T-helper 2 cell treated with Interferon-gamma antibody and Interleukin-4, amounts not matched to agents 5 μg/mL and 100 μg/mL, for 36 hours (primary cell): ENCODE results near the gene BRIP1.

Source experiments
- DNase-seq: peaks from one replicate; pipeline ENCODE4 v3.0.0; 2021; ENCODE audit warnings: low spot score
- H3K27ac Mint-ChIP-seq: one replicate; pipeline ENCODE4 v1.8.0; 2021; ENCODE audit warnings: mild to moderate bottlenecking, mixed read lengths
- H3K27me3 Mint-ChIP-seq: one replicate; pipeline ENCODE4 v1.8.0; 2021; ENCODE audit warnings: low read depth, mixed read lengths
- H3K36me3 Mint-ChIP-seq: one replicate; pipeline ENCODE4 v1.8.0; 2021; ENCODE audit warnings: low read depth, mixed read lengths
- H3K4me1 Mint-ChIP-seq: one replicate; pipeline ENCODE4 v1.8.0; 2021; ENCODE audit warnings: low read depth, mixed read lengths
- H3K4me3 Mint-ChIP-seq: one replicate; pipeline ENCODE4 v1.8.0; 2022; ENCODE audit warnings: mild to moderate bottlenecking, moderate library complexity, mixed read lengths
- H3K9me3 Mint-ChIP-seq: one replicate; pipeline ENCODE4 v1.8.0; 2021; ENCODE audit warnings: mixed read lengths

The BRIP1 gene

GRCh38 chr17:61848896-61849295, 14.4 kb downstream of the BRIP1 start:
- no peak overlapping the region for H3K4me3 Mint-ChIP-seq
- peaks cover 3% of the 10 kb centered on the region for H3K4me1 Mint-ChIP-seq
- H3K36me3 Mint-ChIP-seq: peaks cover 34% of the 10 kb centered on the region
- no peaks in the 10 kb centered on the region for H3K27me3 Mint-ChIP-seq
- H3K27ac Mint-ChIP-seq: no peak overlapping the region
- no peak for DNase-seq
- H3K9me3 Mint-ChIP-seq: no peaks in the 10 kb centered on the region

DNA sequence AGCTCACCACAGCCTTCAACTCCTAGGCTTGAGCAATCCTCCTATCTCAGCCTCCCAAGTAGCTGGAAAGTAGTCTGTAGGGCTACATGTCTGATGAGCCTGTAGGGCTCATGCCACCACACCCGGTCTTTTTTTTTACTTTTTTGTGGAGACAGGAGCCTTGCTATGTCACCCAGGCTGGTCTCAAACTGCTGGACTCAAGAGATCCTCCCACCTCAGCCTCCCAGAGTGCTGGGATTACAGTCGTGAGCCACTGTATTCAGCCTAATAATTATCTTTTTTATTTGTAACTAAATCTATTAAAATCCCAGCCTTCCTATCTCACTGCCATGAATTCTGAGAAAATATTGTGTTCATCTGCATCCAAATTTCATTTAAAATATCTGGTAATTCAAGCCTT, 15.1 kb downstream of the BRIP1 start:
- peaks cover 3% of the 10 kb centered on the region for H3K4me1 Mint-ChIP-seq
- H3K36me3 Mint-ChIP-seq: peaks cover 34% of the 10 kb centered on the region
- H3K9me3 Mint-ChIP-seq: no peaks in the 10 kb centered on the region
- H3K27ac Mint-ChIP-seq: no peak overlapping the region
- no peak for DNase-seq
- H3K27me3 Mint-ChIP-seq: no peaks in the 10 kb centered on the region
- no peak overlapping the region for H3K4me3 Mint-ChIP-seq

GRCh38 chr17:61847659-61848058, 15.7 kb downstream of the BRIP1 start:
- H3K9me3 Mint-ChIP-seq: no peaks in the 10 kb centered on the region
- H3K4me1 Mint-ChIP-seq: no peaks in the 10 kb centered on the region
- H3K4me3 Mint-ChIP-seq: no peak overlapping the region
- H3K27ac Mint-ChIP-seq: no peak overlapping the region
- no peak for DNase-seq
- no peaks in the 10 kb centered on the region for H3K27me3 Mint-ChIP-seq
- peaks cover 35% of the 10 kb centered on the region for H3K36me3 Mint-ChIP-seq

DNA sequence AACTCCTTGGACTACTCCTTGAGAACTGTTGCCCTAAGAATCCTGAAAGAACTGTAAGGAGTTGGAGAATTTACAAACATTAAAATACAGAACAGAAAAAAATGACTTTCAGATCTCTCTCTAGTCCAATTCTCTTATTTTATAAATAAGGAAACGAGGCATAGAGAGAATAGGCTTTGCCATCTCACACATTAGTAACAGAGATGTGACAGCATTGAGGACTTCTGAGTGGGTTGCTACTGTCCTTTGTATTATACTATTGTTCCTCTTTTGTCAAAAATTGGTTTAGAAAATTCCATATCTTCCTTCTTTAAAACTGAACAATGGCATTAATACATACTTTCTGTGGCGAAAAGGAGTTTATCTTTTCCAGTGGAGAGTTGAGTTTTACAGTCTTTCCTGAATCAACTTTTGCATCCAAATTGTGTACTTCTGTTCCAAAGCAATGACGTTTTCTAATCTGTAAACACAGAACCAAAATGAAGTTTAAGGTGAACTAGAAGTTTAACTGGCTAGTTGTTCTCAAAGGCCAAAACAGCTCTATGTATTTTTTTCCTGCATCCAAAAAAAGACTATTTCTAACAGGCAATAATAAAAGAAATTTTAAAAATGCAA, 16.5 kb downstream of the BRIP1 start:
- no peaks in the 10 kb centered on the region for H3K9me3 Mint-ChIP-seq
- no peak overlapping the region for H3K27ac Mint-ChIP-seq
- H3K36me3 Mint-ChIP-seq: peaks cover 38% of the 10 kb centered on the region
- DNase-seq: no peak
- no peak overlapping the region for H3K4me3 Mint-ChIP-seq
- no peaks in the 10 kb centered on the region for H3K4me1 Mint-ChIP-seq
- no peaks in the 10 kb centered on the region for H3K27me3 Mint-ChIP-seq

DNA sequence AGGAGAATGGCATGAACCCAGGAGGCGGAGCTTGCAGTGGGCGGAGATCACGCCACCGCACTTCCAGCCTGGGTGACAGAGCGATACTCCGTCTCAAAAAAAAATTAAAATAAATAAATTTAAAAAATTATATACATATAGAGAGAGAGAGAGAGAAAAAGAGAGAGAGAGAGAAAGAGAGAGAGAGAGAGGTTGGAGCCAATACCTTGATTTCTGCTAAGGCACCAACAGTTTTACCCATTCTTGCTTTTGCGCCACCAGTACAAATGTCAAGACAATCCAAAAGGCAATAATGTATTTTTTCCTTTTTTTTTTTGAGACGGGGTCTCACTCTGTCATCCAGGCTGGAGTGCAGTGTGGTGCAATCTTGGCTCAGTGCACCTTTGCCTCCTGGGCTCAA, 17.2 kb downstream of the BRIP1 start:
- no peak overlapping the region for H3K27ac Mint-ChIP-seq
- H3K4me3 Mint-ChIP-seq: no peak overlapping the region
- no peaks in the 10 kb centered on the region for H3K4me1 Mint-ChIP-seq

GRCh38 chr17:61843435-61843834, 19.9 kb downstream of the BRIP1 start:
- Mint-ChIP-seq H3K36me3 (peaks cover 42% of the 10 kb centered on the region), H3K27ac (no peak overlapping the region), H3K4me1 (no peaks in the 10 kb centered on the region), H3K4me3 (no peak overlapping the region), H3K27me3 (no peaks in the 10 kb centered on the region), H3K9me3 (no peaks in the 10 kb centered on the region)
- DNase-seq: no peak

More for the DNA sequence above, 17.2 kb downstream of the BRIP1 start:
- no peak for DNase-seq
- Mint-ChIP-seq H3K9me3 (no peaks in the 10 kb centered on the region), H3K27me3 (no peaks in the 10 kb centered on the region), H3K36me3 (peaks cover 41% of the 10 kb centered on the region)

DNA sequence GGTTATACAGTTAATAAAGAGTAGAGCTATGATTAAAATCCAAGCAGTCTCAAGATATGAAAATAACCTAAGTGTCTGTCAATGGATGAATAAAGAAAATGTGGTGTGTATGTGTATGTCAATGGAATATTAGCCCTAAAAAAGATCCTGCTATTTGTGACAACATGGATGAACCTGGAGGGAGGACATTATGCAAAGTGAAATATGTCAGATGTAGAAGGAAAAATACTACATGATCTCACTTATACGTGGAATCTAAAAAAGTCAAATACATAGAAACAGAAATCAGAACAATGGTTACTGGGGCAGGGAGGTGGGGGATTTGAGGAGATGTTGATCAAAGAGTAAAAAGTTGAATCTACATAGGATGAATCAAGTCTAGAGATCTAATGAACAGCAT, 20.4 kb downstream of the BRIP1 start:
- DNase-seq: no peak
- no peak overlapping the region for H3K27ac Mint-ChIP-seq
- H3K4me1 Mint-ChIP-seq: no peaks in the 10 kb centered on the region
- H3K27me3 Mint-ChIP-seq: no peaks in the 10 kb centered on the region
- H3K4me3 Mint-ChIP-seq: no peak overlapping the region
- H3K36me3 Mint-ChIP-seq: peaks cover 42% of the 10 kb centered on the region
- no peaks in the 10 kb centered on the region for H3K9me3 Mint-ChIP-seq

GRCh38 chr17:61839300-61839786, 24.0 kb downstream of the BRIP1 start:
- H3K36me3 Mint-ChIP-seq: peaks cover 32% of the 10 kb centered on the region
- peaks cover 2% of the 10 kb centered on the region for H3K4me1 Mint-ChIP-seq
- no peaks in the 10 kb centered on the region for H3K9me3 Mint-ChIP-seq
- DNase-seq: no peak
- no peak overlapping the region for H3K27ac Mint-ChIP-seq
- no peak overlapping the region for H3K4me3 Mint-ChIP-seq
- H3K27me3 Mint-ChIP-seq: no peaks in the 10 kb centered on the region

DNA sequence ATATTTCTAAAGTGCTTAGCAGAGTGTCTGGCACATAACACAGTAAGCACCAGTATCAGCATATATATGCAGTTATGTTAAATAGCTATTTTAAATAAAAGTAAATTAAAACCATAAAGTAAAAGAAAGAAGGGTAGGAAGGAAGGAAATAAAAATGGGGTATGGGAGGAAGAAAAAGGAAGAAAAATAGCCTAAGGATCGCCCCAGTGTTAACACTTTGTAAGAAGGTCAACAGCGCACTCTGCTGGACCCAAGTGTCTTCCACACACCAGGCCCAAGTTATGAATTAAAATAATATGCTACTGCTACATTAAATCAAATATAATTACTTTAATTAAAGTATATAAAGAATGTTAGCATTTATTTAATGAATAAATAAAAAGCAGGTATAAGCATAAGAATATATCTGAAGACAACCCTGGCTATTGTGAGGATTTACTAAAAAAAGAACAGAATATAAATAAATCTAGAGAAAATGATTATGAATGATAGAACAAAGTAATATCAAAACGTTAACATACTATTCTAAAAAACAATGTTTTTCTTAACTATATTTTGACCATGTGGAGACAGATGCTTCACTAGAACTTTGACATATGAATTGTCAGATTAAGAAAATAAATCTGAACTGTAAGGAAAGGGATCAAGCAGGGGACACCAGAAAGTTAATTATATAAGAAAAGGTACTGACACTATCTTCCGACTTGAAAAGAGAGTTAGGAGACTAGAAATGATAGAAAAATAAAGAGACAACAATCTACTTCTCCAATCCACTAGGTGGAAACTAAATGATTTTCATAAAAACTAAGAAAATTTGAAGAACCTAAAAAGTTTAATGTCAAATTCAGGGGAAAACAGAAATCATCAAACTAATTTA, 25.9 kb downstream of the BRIP1 start:
- Mint-ChIP-seq H3K36me3 (peaks cover 20% of the 10 kb centered on the region), H3K4me3 (no peak overlapping the region), H3K27me3 (no peaks in the 10 kb centered on the region), H3K9me3 (no peaks in the 10 kb centered on the region), H3K27ac (no peak overlapping the region), H3K4me1 (peaks cover 2% of the 10 kb centered on the region)
- no peak for DNase-seq

GRCh38 chr17:61836266-61837174, 26.8 kb downstream of the BRIP1 start:
- H3K4me1 Mint-ChIP-seq: peaks cover 2% of the 10 kb centered on the region
- no peak overlapping the region for H3K4me3 Mint-ChIP-seq
- no peaks in the 10 kb centered on the region for H3K9me3 Mint-ChIP-seq
- H3K27ac Mint-ChIP-seq: no peak overlapping the region
- DNase-seq: no peak
- peaks cover 17% of the 10 kb centered on the region for H3K36me3 Mint-ChIP-seq
- no peaks in the 10 kb centered on the region for H3K27me3 Mint-ChIP-seq

DNA sequence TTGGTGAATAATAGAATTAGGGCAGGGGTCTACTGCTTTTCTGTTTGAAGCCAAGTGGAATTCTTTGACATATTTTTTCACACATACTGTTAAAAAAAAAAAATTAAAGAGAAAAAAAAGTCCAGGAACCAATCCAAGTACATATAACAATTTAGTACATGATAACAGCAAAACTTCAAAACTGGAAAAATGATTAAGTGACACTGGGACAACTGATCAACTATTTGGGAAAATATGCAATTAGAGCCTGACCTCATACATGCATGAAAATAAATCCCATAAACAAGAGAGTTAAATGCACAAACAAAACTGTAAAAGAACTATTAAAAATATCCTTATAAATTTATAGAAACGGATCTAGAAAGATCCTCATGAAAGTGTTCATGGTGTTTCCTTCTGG, 27.7 kb downstream of the BRIP1 start:
- H3K9me3 Mint-ChIP-seq: no peaks in the 10 kb centered on the region
- H3K4me1 Mint-ChIP-seq: peaks cover 2% of the 10 kb centered on the region
- H3K4me3 Mint-ChIP-seq: no peak overlapping the region
- peaks cover 10% of the 10 kb centered on the region for H3K36me3 Mint-ChIP-seq
- no peaks in the 10 kb centered on the region for H3K27me3 Mint-ChIP-seq
- no peak for DNase-seq
- H3K27ac Mint-ChIP-seq: no peak overlapping the region

DNA sequence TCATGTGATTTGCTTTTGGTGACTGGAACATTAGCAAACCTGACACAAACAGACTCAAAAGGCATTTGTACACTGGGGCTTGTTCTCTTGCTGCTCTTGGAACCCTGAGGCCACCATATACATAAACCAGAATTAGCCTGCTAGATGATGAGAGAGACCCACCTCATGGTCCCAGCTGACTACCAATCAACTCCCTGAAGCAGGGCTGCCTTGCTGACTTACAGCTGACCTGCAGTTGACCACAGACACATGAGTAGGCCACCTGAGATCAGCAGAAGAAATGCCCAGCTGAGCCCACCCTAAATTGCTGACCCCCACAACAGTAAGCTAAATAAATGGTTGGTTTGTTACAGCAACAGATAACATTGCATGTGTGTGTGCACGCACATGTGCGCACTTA, 28.7 kb downstream of the BRIP1 start:
- Mint-ChIP-seq H3K4me1 (peaks cover 2% of the 10 kb centered on the region), H3K4me3 (no peak overlapping the region), H3K36me3 (peaks cover 14% of the 10 kb centered on the region), H3K27ac (no peak overlapping the region), H3K9me3 (no peaks in the 10 kb centered on the region), H3K27me3 (no peaks in the 10 kb centered on the region)
- DNase-seq: no peak

DNA sequence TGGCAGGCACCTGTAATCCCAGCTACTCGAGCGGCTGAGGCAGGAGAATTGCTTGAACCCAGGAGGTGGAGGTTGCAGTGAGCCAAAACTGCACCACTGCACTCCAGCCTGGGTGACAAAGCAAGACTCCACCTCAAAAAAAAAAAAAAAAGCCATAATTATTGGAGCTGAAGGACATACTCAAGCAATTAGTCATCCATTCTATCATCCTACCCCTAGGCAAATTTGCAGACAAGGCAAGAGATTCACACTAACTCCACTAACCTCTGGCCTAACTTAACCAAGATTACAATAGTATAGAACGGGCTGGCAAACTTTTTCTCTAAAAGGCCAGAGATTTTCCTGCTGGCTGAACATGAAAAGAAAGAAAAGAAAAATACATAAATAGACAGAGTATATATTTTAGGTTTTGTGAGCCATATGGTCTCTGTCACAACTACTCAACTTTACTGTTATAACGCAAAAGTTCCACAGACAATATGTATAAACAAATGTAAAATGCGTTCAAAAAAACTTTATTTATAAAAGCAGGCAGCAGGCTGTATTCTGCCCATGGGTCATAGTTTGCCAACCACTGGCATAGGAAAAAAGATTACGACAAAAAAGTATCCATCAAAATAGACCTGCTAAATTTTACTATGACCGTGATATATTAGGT, 29.7 kb downstream of the BRIP1 start:
- Mint-ChIP-seq H3K4me1 (peaks cover 2% of the 10 kb centered on the region), H3K9me3 (no peaks in the 10 kb centered on the region), H3K27me3 (no peaks in the 10 kb centered on the region), H3K27ac (no peak overlapping the region), H3K4me3 (no peak overlapping the region), H3K36me3 (peaks cover 18% of the 10 kb centered on the region)
- DNase-seq: no peak
